HL-60 (cell line): ENCODE data around the gene BAIAP2L1.

ENCODE experiments used
- TF ChIP-seq, protein P1 (sequence below): IDR thresholded peaks from one replicate; pipeline ENCODE4 v1.5.1; 2011; ENCODE audit warnings: low read length, control low read depth, inconsistent platforms; ENCODE audit not compliant: insufficient read depth
- TF ChIP-seq, protein P2 (sequence below): IDR thresholded peaks from 2 replicates; pipeline ENCODE4 v1.6.1; 2012; ENCODE audit warnings: low read depth; ENCODE audit not compliant: insufficient replicate concordance

- TF ChIP-seq, protein P1, sequence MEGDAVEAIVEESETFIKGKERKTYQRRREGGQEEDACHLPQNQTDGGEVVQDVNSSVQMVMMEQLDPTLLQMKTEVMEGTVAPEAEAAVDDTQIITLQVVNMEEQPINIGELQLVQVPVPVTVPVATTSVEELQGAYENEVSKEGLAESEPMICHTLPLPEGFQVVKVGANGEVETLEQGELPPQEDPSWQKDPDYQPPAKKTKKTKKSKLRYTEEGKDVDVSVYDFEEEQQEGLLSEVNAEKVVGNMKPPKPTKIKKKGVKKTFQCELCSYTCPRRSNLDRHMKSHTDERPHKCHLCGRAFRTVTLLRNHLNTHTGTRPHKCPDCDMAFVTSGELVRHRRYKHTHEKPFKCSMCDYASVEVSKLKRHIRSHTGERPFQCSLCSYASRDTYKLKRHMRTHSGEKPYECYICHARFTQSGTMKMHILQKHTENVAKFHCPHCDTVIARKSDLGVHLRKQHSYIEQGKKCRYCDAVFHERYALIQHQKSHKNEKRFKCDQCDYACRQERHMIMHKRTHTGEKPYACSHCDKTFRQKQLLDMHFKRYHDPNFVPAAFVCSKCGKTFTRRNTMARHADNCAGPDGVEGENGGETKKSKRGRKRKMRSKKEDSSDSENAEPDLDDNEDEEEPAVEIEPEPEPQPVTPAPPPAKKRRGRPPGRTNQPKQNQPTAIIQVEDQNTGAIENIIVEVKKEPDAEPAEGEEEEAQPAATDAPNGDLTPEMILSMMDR = no peak
- TF ChIP-seq, protein P2, sequence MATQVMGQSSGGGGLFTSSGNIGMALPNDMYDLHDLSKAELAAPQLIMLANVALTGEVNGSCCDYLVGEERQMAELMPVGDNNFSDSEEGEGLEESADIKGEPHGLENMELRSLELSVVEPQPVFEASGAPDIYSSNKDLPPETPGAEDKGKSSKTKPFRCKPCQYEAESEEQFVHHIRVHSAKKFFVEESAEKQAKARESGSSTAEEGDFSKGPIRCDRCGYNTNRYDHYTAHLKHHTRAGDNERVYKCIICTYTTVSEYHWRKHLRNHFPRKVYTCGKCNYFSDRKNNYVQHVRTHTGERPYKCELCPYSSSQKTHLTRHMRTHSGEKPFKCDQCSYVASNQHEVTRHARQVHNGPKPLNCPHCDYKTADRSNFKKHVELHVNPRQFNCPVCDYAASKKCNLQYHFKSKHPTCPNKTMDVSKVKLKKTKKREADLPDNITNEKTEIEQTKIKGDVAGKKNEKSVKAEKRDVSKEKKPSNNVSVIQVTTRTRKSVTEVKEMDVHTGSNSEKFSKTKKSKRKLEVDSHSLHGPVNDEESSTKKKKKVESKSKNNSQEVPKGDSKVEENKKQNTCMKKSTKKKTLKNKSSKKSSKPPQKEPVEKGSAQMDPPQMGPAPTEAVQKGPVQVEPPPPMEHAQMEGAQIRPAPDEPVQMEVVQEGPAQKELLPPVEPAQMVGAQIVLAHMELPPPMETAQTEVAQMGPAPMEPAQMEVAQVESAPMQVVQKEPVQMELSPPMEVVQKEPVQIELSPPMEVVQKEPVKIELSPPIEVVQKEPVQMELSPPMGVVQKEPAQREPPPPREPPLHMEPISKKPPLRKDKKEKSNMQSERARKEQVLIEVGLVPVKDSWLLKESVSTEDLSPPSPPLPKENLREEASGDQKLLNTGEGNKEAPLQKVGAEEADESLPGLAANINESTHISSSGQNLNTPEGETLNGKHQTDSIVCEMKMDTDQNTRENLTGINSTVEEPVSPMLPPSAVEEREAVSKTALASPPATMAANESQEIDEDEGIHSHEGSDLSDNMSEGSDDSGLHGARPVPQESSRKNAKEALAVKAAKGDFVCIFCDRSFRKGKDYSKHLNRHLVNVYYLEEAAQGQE = no peak
These were observed 135.0 kb downstream of the BAIAP2L1 start for GRCh38 chr7:98265841-98266271.
